ENCODE data around the gene NUP93. TPM values are rescaled to one million over a fixed set of nuclear protein-coding genes. Genes with fewer than 3 reads are reported as not detected.

NUP93 gene
- total and polyA plus RNA-seq, 2 donors = 25.1 to 49.0 TPM

GRCh38 chr16:56741399-56741798 lies 11.5 kb downstream of the NUP93 start:
- no peaks in the 10 kb centered on the region for H3K36me3 ChIP-seq (ENCODE audit: insufficient read depth)
- DNase-seq (ENCODE audit: extremely low spot score) = no peak
- H3K4me1 ChIP-seq (ENCODE audit: insufficient read depth) = no peaks in the 10 kb centered on the region
- WGBS = 31% methylated on average over 2 of the region's 2 CpGs
- H3K27ac ChIP-seq (ENCODE audit: low read depth) = no peak overlapping the region
- no peak overlapping the region for H3K4me3 ChIP-seq (ENCODE audit: low read depth, low read length)

GRCh38 chr16:56742030-56742984 lies 12.4 kb downstream of the NUP93 start:
- no peaks in the 10 kb centered on the region for H3K4me1 ChIP-seq (ENCODE audit: insufficient read depth)
- no peaks in the 10 kb centered on the region for H3K36me3 ChIP-seq (ENCODE audit: insufficient read depth)
- no peak overlapping the region for H3K4me3 ChIP-seq (ENCODE audit: low read depth, low read length)
- 67% methylated on average over 5 of the region's 5 CpGs for WGBS
- H3K27ac ChIP-seq (ENCODE audit: low read depth) = no peak overlapping the region
- DNase-seq (ENCODE audit: extremely low spot score) = no peak

- Histone ChIP-seq H3K4me1 (ENCODE audit: insufficient read depth) (no peaks in the 10 kb centered on the region), H3K27ac (ENCODE audit: low read depth) (no peak overlapping the region)
- DNase-seq (ENCODE audit: extremely low spot score) = no peak
Measured at GRCh38 chr16:56743840-56744239, 13.9 kb downstream of the NUP93 start.

GRCh38 chr16:56744996-56745640 lies 15.2 kb downstream of the NUP93 start:
- no peak overlapping the region for H3K27ac ChIP-seq (ENCODE audit: low read depth)
- H3K4me1 ChIP-seq (ENCODE audit: insufficient read depth) = no peaks in the 10 kb centered on the region
- DNase-seq (ENCODE audit: extremely low spot score) = no peak
- 86% methylated on average over 5 of the region's 5 CpGs for WGBS
- H3K36me3 ChIP-seq (ENCODE audit: insufficient read depth) = no peaks in the 10 kb centered on the region
- no peak overlapping the region for H3K4me3 ChIP-seq (ENCODE audit: low read depth, low read length)

More at GRCh38 chr16:56743840-56744239, 13.9 kb downstream of the NUP93 start:
- no peak overlapping the region for H3K4me3 ChIP-seq (ENCODE audit: low read depth, low read length)
- no peaks in the 10 kb centered on the region for H3K36me3 ChIP-seq (ENCODE audit: insufficient read depth)
- 71% methylated on average over 4 of the region's 4 CpGs for WGBS

- no peak for DNase-seq (ENCODE audit: extremely low spot score)
- Histone ChIP-seq H3K4me3 (ENCODE audit: low read depth, low read length) (no peak overlapping the region), H3K27ac (ENCODE audit: low read depth) (no peak overlapping the region), H3K36me3 (ENCODE audit: insufficient read depth) (no peaks in the 10 kb centered on the region), H3K4me1 (ENCODE audit: insufficient read depth) (no peaks in the 10 kb centered on the region)
- WGBS = 52% methylated on average over 1 of the region's 1 CpG
Measured at GRCh38 chr16:56747486-56748045, 17.6 kb downstream of the NUP93 start.

GRCh38 chr16:56748191-56748590 lies 18.3 kb downstream of the NUP93 start:
- Histone ChIP-seq H3K4me3 (ENCODE audit: low read depth, low read length) (no peak overlapping the region), H3K27ac (ENCODE audit: low read depth) (no peak overlapping the region), H3K4me1 (ENCODE audit: insufficient read depth) (no peaks in the 10 kb centered on the region), H3K36me3 (ENCODE audit: insufficient read depth) (no peaks in the 10 kb centered on the region)
- WGBS = 89% methylated on average over 10 of the region's 10 CpGs
- DNase-seq (ENCODE audit: extremely low spot score) = no peak

- H3K36me3 ChIP-seq (ENCODE audit: insufficient read depth) = no peaks in the 10 kb centered on the region
- H3K27ac ChIP-seq (ENCODE audit: low read depth) = no peak overlapping the region
- H3K4me1 ChIP-seq (ENCODE audit: insufficient read depth) = no peaks in the 10 kb centered on the region
- 75% methylated on average over 3 of the region's 3 CpGs for WGBS
- no peak for DNase-seq (ENCODE audit: extremely low spot score)
- no peak overlapping the region for H3K4me3 ChIP-seq (ENCODE audit: low read depth, low read length)
Measured at GRCh38 chr16:56748826-56749225, 18.9 kb downstream of the NUP93 start.

GRCh38 chr16:56749672-56750491 lies 20.0 kb downstream of the NUP93 start:
- WGBS = 91% methylated on average over 3 of the region's 3 CpGs
- no peak overlapping the region for H3K4me3 ChIP-seq (ENCODE audit: low read depth, low read length)
- DNase-seq (ENCODE audit: extremely low spot score) = no peak
- no peak overlapping the region for H3K27ac ChIP-seq (ENCODE audit: low read depth)
- no peaks in the 10 kb centered on the region for H3K36me3 ChIP-seq (ENCODE audit: insufficient read depth)
- H3K4me1 ChIP-seq (ENCODE audit: insufficient read depth) = no peaks in the 10 kb centered on the region

GRCh38 chr16:56753410-56753809 lies 23.5 kb downstream of the NUP93 start:
- H3K4me1 ChIP-seq (ENCODE audit: insufficient read depth) = no peaks in the 10 kb centered on the region
- no peak for DNase-seq (ENCODE audit: extremely low spot score)
- H3K4me3 ChIP-seq (ENCODE audit: low read depth, low read length) = no peak overlapping the region
- H3K36me3 ChIP-seq (ENCODE audit: insufficient read depth) = peaks cover 2% of the 10 kb centered on the region
- H3K27ac ChIP-seq (ENCODE audit: low read depth) = no peak overlapping the region

- Histone ChIP-seq H3K36me3 (ENCODE audit: insufficient read depth) (peaks cover 3% of the 10 kb centered on the region), H3K4me3 (ENCODE audit: low read depth, low read length) (no peak overlapping the region), H3K27ac (ENCODE audit: low read depth) (no peak overlapping the region), H3K4me1 (ENCODE audit: insufficient read depth) (no peaks in the 10 kb centered on the region)
- no peak for DNase-seq (ENCODE audit: extremely low spot score)
Measured at GRCh38 chr16:56755038-56755437, 25.1 kb downstream of the NUP93 start.

- H3K27ac ChIP-seq (ENCODE audit: low read depth) = no peak overlapping the region
- H3K4me1 ChIP-seq (ENCODE audit: insufficient read depth) = no peaks in the 10 kb centered on the region
- DNase-seq (ENCODE audit: extremely low spot score) = no peak
- 95% methylated on average over 3 of the region's 3 CpGs for WGBS
- peaks cover 5% of the 10 kb centered on the region for H3K36me3 ChIP-seq (ENCODE audit: insufficient read depth)
- H3K4me3 ChIP-seq (ENCODE audit: low read depth, low read length) = no peak overlapping the region
Measured at GRCh38 chr16:56758432-56758831, 28.5 kb downstream of the NUP93 start.

GRCh38 chr16:56758930-56759329 lies 29.0 kb downstream of the NUP93 start:
- 86% methylated on average over 4 of the region's 4 CpGs for WGBS
- H3K27ac ChIP-seq (ENCODE audit: low read depth) = no peak overlapping the region
- no peaks in the 10 kb centered on the region for H3K4me1 ChIP-seq (ENCODE audit: insufficient read depth)
- H3K36me3 ChIP-seq (ENCODE audit: insufficient read depth) = peaks cover 5% of the 10 kb centered on the region
- no peak overlapping the region for H3K4me3 ChIP-seq (ENCODE audit: low read depth, low read length)
- no peak for DNase-seq (ENCODE audit: extremely low spot score)

- Histone ChIP-seq H3K4me1 (ENCODE audit: insufficient read depth) (no peaks in the 10 kb centered on the region), H3K36me3 (ENCODE audit: insufficient read depth) (peaks cover 3% of the 10 kb centered on the region), H3K4me3 (ENCODE audit: low read depth, low read length) (no peak overlapping the region), H3K27ac (ENCODE audit: low read depth) (no peak overlapping the region)
- WGBS = 91% methylated on average over 1 of the region's 1 CpG
- no peak for DNase-seq (ENCODE audit: extremely low spot score)
Measured at GRCh38 chr16:56763291-56763916, 33.5 kb downstream of the NUP93 start.

Data from urinary bladder (tissue), 4 donors.